GM13976 (cell line): ENCODE results near the gene STK17B.

ENCODE experiments used
- DNase-seq: peaks from one replicate; pipeline ENCODE4 v3.0.0; 2012; ENCODE audit warnings: low spot score
- CTCF ChIP-seq: IDR thresholded peaks from 2 replicates; pipeline ENCODE4 v1.5.1; 2012; ENCODE audit warnings: borderline replicate concordance, mild to moderate bottlenecking; ENCODE audit not compliant: insufficient read depth; ENCODE audit errors: extremely low read depth, missing control alignments, control extremely low read depth
- in situ Hi-C: fragments of 300-500 bp; cut with MboI; formaldehyde crosslinking; loops from one replicate; pipeline ENCODE4 v1.12.0; 2022; ENCODE audit warnings: low sequenced_read_pairs, mixed read lengths, inconsistent platforms; ENCODE audit not compliant: unreplicated experiment

Gene STK17B

GRCh38 chr2:196088203-196088602 is 83.2 kb downstream of the STK17B start:
- no peak for TF ChIP-seq CTCF
- in situ Hi-C loops, result loop anchor here (10.0 to 25.0 kb wide), 3 partner anchors 187 to 674 kb away; no protein-coding TSS in a partner anchor
- DNase-seq, result no peak

GRCh38 chr2:196086517-196087368 is 84.6 kb downstream of the STK17B start:
- DNase-seq, result no peak
- no peak for TF ChIP-seq CTCF
- in situ Hi-C loops, result loop anchor here (10.0 to 25.0 kb wide), 3 partner anchors 188 to 676 kb away; no protein-coding TSS in a partner anchor

GRCh38 chr2:196083601-196084000 is 87.8 kb downstream of the STK17B start:
- DNase-seq, result no peak
- no peak for TF ChIP-seq CTCF
- in situ Hi-C loops, result loop anchor here (10.0 to 25.0 kb wide), 3 partner anchors 191 to 679 kb away; no protein-coding TSS in a partner anchor
